Neural cell (in vitro differentiated cells): ENCODE results near the gene ADM. TPM values are rescaled to one million over a fixed set of nuclear protein-coding genes. Genes with fewer than 3 reads are reported as not detected.

Experiments
- H2AFZ ChIP-seq: fragments of 200-600, 300-800 bp; sonication (generic), shearing (Covaris generic); 2 replicates; pipeline ENCODE4 v1.6.0; 2014; ENCODE audit warnings: low read depth, mild to moderate bottlenecking, antibody characterized with exemption, low read length, moderate library complexity
- H3F3A ChIP-seq: fragments of 200-600 bp; shearing (Covaris generic); 2 replicates; pipeline ENCODE4 v1.6.1; 2016; ENCODE audit warnings: mild to moderate bottlenecking, moderate library complexity, mixed read lengths, antibody characterized with exemption, low read length; ENCODE audit not compliant: insufficient read depth, poor library complexity, severe bottlenecking
- H3K27ac ChIP-seq: fragments of 200-600, 300-800 bp; sonication (generic), shearing (Covaris generic); 2 replicates; pipeline ENCODE4 v1.5.1; 2014; ENCODE audit warnings: mild to moderate bottlenecking, low read length, moderate library complexity
- H3K27me3 ChIP-seq: fragments of 300-800, 200-600 bp; sonication (generic), shearing (Covaris generic); 2 replicates; pipeline ENCODE4 v1.6.0; 2014; ENCODE audit warnings: mild to moderate bottlenecking, low read depth, low read length, moderate library complexity; ENCODE audit not compliant: insufficient read depth
- H3K36me3 ChIP-seq: fragments of 300-800, 200-600 bp; sonication (generic), shearing (Covaris generic); 2 replicates; pipeline ENCODE4 v1.5.1; 2014; ENCODE audit warnings: mild to moderate bottlenecking, antibody characterized with exemption, low read length, moderate library complexity; ENCODE audit not compliant: insufficient read depth
- H3K4me2 ChIP-seq: fragments of 300-800, 200-600 bp; sonication (generic), shearing (Covaris generic); 2 replicates; pipeline ENCODE4 v1.6.0; 2014; ENCODE audit warnings: mild to moderate bottlenecking, low read length
- H3K4me3 ChIP-seq: fragments of 300-800, 200-600 bp; sonication (generic), shearing (Covaris generic); 2 replicates; pipeline ENCODE4 v1.5.1; 2014; ENCODE audit warnings: mild to moderate bottlenecking, low read length, moderate library complexity
- H3K79me2 ChIP-seq: fragments of 200-600 bp; shearing (Covaris generic); replicated peaks from 2 replicates; pipeline ENCODE4 v1.6.0; 2014; ENCODE audit warnings: mild to moderate bottlenecking, low read length, moderate library complexity; ENCODE audit not compliant: insufficient read depth
- H3K9ac ChIP-seq: fragments of 300-800, 200-600 bp; sonication (generic), shearing (Covaris generic); 2 replicates; pipeline ENCODE4 v1.6.1; 2016; ENCODE audit warnings: mild to moderate bottlenecking, low read length, mixed read lengths
- H3K9me2 ChIP-seq: fragments of 200-600 bp; shearing (Covaris generic); 2 replicates; pipeline ENCODE4 v1.6.1; 2016; ENCODE audit warnings: mild to moderate bottlenecking, low read length, mixed read lengths; ENCODE audit not compliant: insufficient read depth
- H3K9me3 ChIP-seq: fragments of 200-600, 300-800 bp; sonication (generic), shearing (Covaris generic); 2 replicates; pipeline ENCODE4 v1.6.1; 2016; ENCODE audit warnings: mild to moderate bottlenecking, mixed run types, low read length, moderate library complexity, mixed read lengths
- H4K20me1 ChIP-seq: fragments of 200-600 bp; shearing (Covaris generic); 2 replicates; pipeline ENCODE4 v1.6.1; 2016; ENCODE audit warnings: mild to moderate bottlenecking, mixed run types; ENCODE audit not compliant: insufficient read depth
- CTCF ChIP-seq: fragments of 450-650 bp; IDR thresholded peaks from 2 replicates; pipeline ENCODE4 v1.5.1; 2014; ENCODE audit warnings: antibody characterized with exemption, mild to moderate bottlenecking, moderate library complexity; ENCODE audit not compliant: poor library complexity, severe bottlenecking
- EP300 ChIP-seq: fragments of 450-650 bp; conservative IDR thresholded peaks from 2 replicates; pipeline ENCODE4 v1.6.1; 2014; ENCODE audit warnings: antibody characterized with exemption, mild to moderate bottlenecking, moderate library complexity; ENCODE audit not compliant: poor library complexity, severe bottlenecking
- EZH2 ChIP-seq: fragments of 200-600, 300-800 bp; shearing (Covaris generic), sonication (generic); IDR thresholded peaks from 2 replicates; pipeline ENCODE4 v1.6.1; 2014; ENCODE audit warnings: antibody characterized with exemption, low read length, borderline replicate concordance, mild to moderate bottlenecking; ENCODE audit not compliant: insufficient read depth, poor library complexity, severe bottlenecking
- MXI1 ChIP-seq: fragments of 450-650 bp; conservative IDR thresholded peaks from 2 replicates; pipeline ENCODE4 v1.6.1; 2014; ENCODE audit warnings: antibody characterized with exemption, mild to moderate bottlenecking; ENCODE audit not compliant: poor library complexity, severe bottlenecking
- POLR2AphosphoS5 ChIP-seq: IDR thresholded peaks from 2 replicates; pipeline ENCODE4 v1.6.1; 2012
- RAD21 ChIP-seq: fragments of 450-650 bp; conservative IDR thresholded peaks from 2 replicates; pipeline ENCODE4 v1.6.1; 2014; ENCODE audit warnings: antibody characterized with exemption, mild to moderate bottlenecking, moderate library complexity
- REST ChIP-seq: IDR thresholded peaks from 2 replicates; pipeline ENCODE4 v1.6.1; 2012; ENCODE audit warnings: borderline replicate concordance
- SMC3 ChIP-seq: fragments of 450-650 bp; conservative IDR thresholded peaks from 2 replicates; pipeline ENCODE4 v1.6.1; 2014; ENCODE audit warnings: antibody characterized with exemption, mild to moderate bottlenecking, moderate library complexity; ENCODE audit not compliant: poor library complexity
- TAF1 ChIP-seq: IDR thresholded peaks from 2 replicates; pipeline ENCODE4 v1.6.1; 2012; ENCODE audit warnings: low read depth
- polyA plus RNA-seq: library from polyadenylated mRNA; depleted of rRNA; stranded (reverse); fragments of >200 nt; gene quantifications from 2 replicates; pipeline ENCODE4 v1.2.3, GENCODE V29; 2014
- small RNA-seq, 3 experiments: library from RNA; depleted of rRNA; stranded (forward); fragments of <200 nt; gene quantifications; one replicate each; pipeline ENCODE3, GENCODE V24; 2012

ADM gene
- polyA plus RNA-seq, 1 donor from 2014 or later = 1.6 TPM

- H3K4me2 ChIP-seq = no peak overlapping the region
Measured at GRCh38 chr11:10355257-10355661, 50.4 kb downstream of the ADM start.

GRCh38 chr11:10356161-10356560 lies 51.3 kb downstream of the ADM start:
- H3F3A ChIP-seq = no peaks in the 10 kb centered on the region
- H3K4me3 ChIP-seq = no peak overlapping the region
- H3K4me2 ChIP-seq = no peak overlapping the region
- H3K9me2 ChIP-seq = no peaks in the 10 kb centered on the region
- no peaks in the 10 kb centered on the region for H3K79me2 ChIP-seq
- no peaks in the 10 kb centered on the region for H3K36me3 ChIP-seq
- no peak overlapping the region for H3K27ac ChIP-seq
- peaks cover 4% of the 10 kb centered on the region for H3K9me3 ChIP-seq
- H2AFZ ChIP-seq = no peak overlapping the region
- H3K9ac ChIP-seq = no peak overlapping the region
- no peaks in the 10 kb centered on the region for H4K20me1 ChIP-seq
- no peak for TF ChIP-seq MXI1
- TF ChIP-seq POLR2AphosphoS5 = no peak
- TF ChIP-seq CTCF = no peak
- TF ChIP-seq REST = no peak
- no peak for TF ChIP-seq EP300
- no peak for TF ChIP-seq SMC3
- no peak for TF ChIP-seq RAD21
- no peak for TF ChIP-seq TAF1
- TF ChIP-seq EZH2 = no peak
- no peaks in the 10 kb centered on the region for H3K27me3 ChIP-seq

More at GRCh38 chr11:10355257-10355661, 50.4 kb downstream of the ADM start:
- Histone ChIP-seq H3K27ac (no peak overlapping the region), H3K4me3 (no peak overlapping the region), H3K9ac (no peak overlapping the region), H3K9me3 (peaks cover 4% of the 10 kb centered on the region), H2AFZ (no peak overlapping the region), H3F3A (no peaks in the 10 kb centered on the region), H3K27me3 (no peaks in the 10 kb centered on the region), H4K20me1 (no peaks in the 10 kb centered on the region), H3K9me2 (no peaks in the 10 kb centered on the region), H3K36me3 (no peaks in the 10 kb centered on the region), H3K79me2 (no peaks in the 10 kb centered on the region)
- TF ChIP-seq REST (no peak), TAF1 (no peak), EZH2 (no peak)

Small RNA genes within 50 kb of the gene (small RNA-seq; reads per million reads assigned to genes)
- 0 to 0.53 (median 0) reads per million in 3 experiments for gene AC080023.2

Other genes starting within 250 kb of the ADM start
- 53.4 and 55.3 TPM in 2 replicates for gene SBF2, start 10.9 kb upstream of the ADM start, polyA plus RNA-seq
- gene AMPD3, start 150.2 kb downstream of the ADM start, polyA plus RNA-seq = 0.40 TPM in 1 of 2 replicates, not detected in the other
- 65.6 and 79.2 TPM in 2 replicates for gene RNF141, start 236.1 kb downstream of the ADM start, polyA plus RNA-seq